ENCODE results near the gene TOR4A. TPM values are rescaled to one million over a fixed set of nuclear protein-coding genes. Genes with fewer than 3 reads are reported as not detected.

Gene TOR4A
- total and polyA plus RNA-seq, 9 of the 15 experiments (the other 6 are each of a cell fraction or from before 2014, with no cell fraction given) = 3.9 to 49.2 (median 8.8) TPM

DNA sequence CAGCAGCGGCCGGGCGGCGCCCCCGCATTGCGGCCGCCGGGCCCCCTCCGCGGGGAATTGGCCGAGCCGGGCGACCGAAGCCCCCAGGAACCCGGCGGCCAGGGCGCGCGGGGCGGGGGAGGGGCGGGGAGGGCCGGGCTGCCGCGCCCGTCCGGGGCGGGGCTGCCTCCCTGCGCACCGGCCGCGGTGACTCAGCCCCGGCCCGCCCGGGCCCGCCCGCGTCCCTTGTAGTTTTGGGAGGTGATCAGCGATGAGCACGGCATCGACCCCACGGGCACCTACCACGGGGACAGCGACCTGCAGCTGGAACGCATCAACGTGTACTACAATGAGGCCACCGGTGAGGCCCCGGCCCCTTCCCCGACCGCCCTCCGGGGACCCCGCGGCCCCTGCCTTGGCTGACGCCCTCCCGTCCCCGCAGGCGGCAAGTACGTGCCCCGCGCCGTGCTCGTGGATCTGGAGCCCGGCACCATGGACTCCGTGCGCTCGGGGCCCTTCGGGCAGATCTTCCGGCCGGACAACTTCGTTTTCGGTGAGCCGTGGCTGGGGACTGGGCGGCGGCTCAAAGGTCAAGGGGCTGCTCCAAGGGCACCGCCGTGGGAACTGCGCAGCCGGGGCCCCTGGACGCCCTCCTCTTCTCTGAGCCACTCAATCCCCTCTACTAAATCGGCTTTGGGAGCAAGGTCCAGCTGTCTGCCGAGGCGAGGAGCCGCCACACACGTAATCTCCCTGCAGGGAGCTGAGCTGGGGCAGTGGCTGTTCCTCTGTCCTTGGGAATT lies 35.8 kb upstream of the TOR4A start (continued):
- TF ChIP-seq POLR2G (IDR thresholded peaks at IDR 0.05; ENCODE audit: low read depth, low read length) = peak; percentile 92
- TF ChIP-seq POLR2A (conservative IDR thresholded peaks at IDR 0.05) = 0 out of 2 replicates have a peak, but pooled peaks have one; percentile 46
- TF ChIP-seq, protein P1, sequence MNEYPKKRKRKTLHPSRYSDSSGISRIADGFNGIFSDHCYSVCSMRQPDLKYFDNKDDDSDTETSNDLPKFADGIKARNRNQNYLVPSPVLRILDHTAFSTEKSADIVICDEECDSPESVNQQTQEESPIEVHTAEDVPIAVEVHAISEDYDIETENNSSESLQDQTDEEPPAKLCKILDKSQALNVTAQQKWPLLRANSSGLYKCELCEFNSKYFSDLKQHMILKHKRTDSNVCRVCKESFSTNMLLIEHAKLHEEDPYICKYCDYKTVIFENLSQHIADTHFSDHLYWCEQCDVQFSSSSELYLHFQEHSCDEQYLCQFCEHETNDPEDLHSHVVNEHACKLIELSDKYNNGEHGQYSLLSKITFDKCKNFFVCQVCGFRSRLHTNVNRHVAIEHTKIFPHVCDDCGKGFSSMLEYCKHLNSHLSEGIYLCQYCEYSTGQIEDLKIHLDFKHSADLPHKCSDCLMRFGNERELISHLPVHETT (CRISPR knock-in tag; conservative IDR thresholded peaks at IDR 0.05 in 1 of 2, IDR thresholded peaks at IDR 0.05 in 1 of 2) = peak in 1 of 2 experiments; percentile 86; a peak in 1 of 4 replicates
- no peak for TF ChIP-seq ETS2 (tag; IDR thresholded peaks at IDR 0.05; ENCODE audit: borderline replicate concordance, poor library complexity, severe bottlenecking)
- no peak for TF ChIP-seq ZNF263 (CRISPR knock-in tag; IDR thresholded peaks at IDR 0.05; ENCODE audit: borderline replicate concordance)
- TF ChIP-seq CTCFL (IDR thresholded peaks at IDR 0.05; ENCODE audit: borderline replicate concordance, insufficient read depth, low read depth, low read length, poor library complexity, severe bottlenecking) = no peak
- 0 out of 2 replicates have a peak, but pooled peaks have one; percentile 35 for TF ChIP-seq ELF4 (CRISPR knock-in tag; IDR thresholded peaks at IDR 0.05)
- peak; percentile 94 for TF ChIP-seq RBM22 (IDR thresholded peaks at IDR 0.05; ENCODE audit: low read depth, low read length, poor library complexity, severe bottlenecking)
- TF ChIP-seq ZNF561 (CRISPR knock-in tag; conservative IDR thresholded peaks at IDR 0.05) = no peak
- no peak for TF ChIP-seq PRDM10 (IDR thresholded peaks at IDR 0.05; ENCODE audit: partially characterized antibody)
- TF ChIP-seq, protein P2, sequence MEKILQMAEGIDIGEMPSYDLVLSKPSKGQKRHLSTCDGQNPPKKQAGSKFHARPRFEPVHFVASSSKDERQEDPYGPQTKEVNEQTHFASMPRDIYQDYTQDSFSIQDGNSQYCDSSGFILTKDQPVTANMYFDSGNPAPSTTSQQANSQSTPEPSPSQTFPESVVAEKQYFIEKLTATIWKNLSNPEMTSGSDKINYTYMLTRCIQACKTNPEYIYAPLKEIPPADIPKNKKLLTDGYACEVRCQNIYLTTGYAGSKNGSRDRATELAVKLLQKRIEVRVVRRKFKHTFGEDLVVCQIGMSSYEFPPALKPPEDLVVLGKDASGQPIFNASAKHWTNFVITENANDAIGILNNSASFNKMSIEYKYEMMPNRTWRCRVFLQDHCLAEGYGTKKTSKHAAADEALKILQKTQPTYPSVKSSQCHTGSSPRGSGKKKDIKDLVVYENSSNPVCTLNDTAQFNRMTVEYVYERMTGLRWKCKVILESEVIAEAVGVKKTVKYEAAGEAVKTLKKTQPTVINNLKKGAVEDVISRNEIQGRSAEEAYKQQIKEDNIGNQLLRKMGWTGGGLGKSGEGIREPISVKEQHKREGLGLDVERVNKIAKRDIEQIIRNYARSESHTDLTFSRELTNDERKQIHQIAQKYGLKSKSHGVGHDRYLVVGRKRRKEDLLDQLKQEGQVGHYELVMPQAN (IDR thresholded peaks at IDR 0.05; ENCODE audit: borderline replicate concordance) = no peak
- TF ChIP-seq DNMT1 (IDR thresholded peaks at IDR 0.05) = no peak
- no peak for TF ChIP-seq NBN (IDR thresholded peaks at IDR 0.05; ENCODE audit: low read depth)
- TF ChIP-seq ZC3H4 (CRISPR knock-in tag; IDR thresholded peaks at IDR 0.05; ENCODE audit: borderline replicate concordance) = 0 out of 2 replicates have a peak, but pooled peaks have one; percentile 5
- peak in 1 of 2 experiments; percentile 13; a peak in 1 of 4 replicates for TF ChIP-seq FOXA3 (CRISPR knock-in tag; conservative IDR thresholded peaks at IDR 0.05 in 1 of 2, IDR thresholded peaks at IDR 0.05 in 1 of 2)
- no peak for TF ChIP-seq PHF21A (IDR thresholded peaks at IDR 0.05; ENCODE audit: borderline replicate concordance, low read depth)
